Measurements from ENCODE around the gene SPATA18.

- TF ChIP-seq POLR2A (IDR thresholded peaks at IDR 0.05) (no peak), CTCF (IDR thresholded peaks at IDR 0.05) (no peak), EP300 (IDR thresholded peaks at IDR 0.05) (no peak)
Measured at GRCh38 chr4:52051615-52052474, 741 bp downstream of the SPATA18 start.

Measured in tibial nerve (tissue), 4 donors.